K562 (cell line): ENCODE results near the gene BRME1. TPM values are rescaled to one million over a fixed set of nuclear protein-coding genes. Genes with fewer than 3 reads are reported as not detected.

Source experiments
- AFF4 ChIP-seq: sonication (generic); formaldehyde crosslinking; IDR thresholded peaks from 2 replicates; pipeline ENCODE4 v1.8.0; 2023; ENCODE audit warnings: mild to moderate bottlenecking, missing genetic modification reagents
- BRF2 ChIP-seq: IDR thresholded peaks from 3 replicates; pipeline ENCODE4 v1.6.1; 2011; ENCODE audit warnings: borderline replicate concordance, mild to moderate bottlenecking; ENCODE audit not compliant: insufficient read length, insufficient read depth
- EWSR1 ChIP-seq: fragments of 450-650 bp; IDR thresholded peaks from 2 replicates; pipeline ENCODE4 v1.6.1; 2018; ENCODE audit warnings: borderline replicate concordance, mild to moderate bottlenecking, low read depth, moderate library complexity; ENCODE audit not compliant: partially characterized antibody
- FUS ChIP-seq: fragments of 200-400 bp; formaldehyde crosslinking; optimal IDR thresholded peaks from 2 replicates; pipeline ENCODE3; 2017; ENCODE audit warnings: low read depth, low read length
- GABPB2 ChIP-seq: fragments of 250-450 bp; sonication (Bioruptor Pico); conservative IDR thresholded peaks from 2 replicates; pipeline ENCODE4 v1.5.1; 2021; ENCODE audit warnings: mild to moderate bottlenecking
- HDAC3 ChIP-seq: fragments of 450-650 bp; IDR thresholded peaks from 2 replicates; pipeline ENCODE4 v1.6.1; 2018; ENCODE audit warnings: borderline replicate concordance, mild to moderate bottlenecking, moderate library complexity; ENCODE audit not compliant: partially characterized antibody
- HIVEP1 ChIP-seq: fragments of 250-450 bp; sonication (Bioruptor Pico); IDR thresholded peaks from 2 replicates; pipeline ENCODE4 v1.4.0; 2020; ENCODE audit warnings: mild to moderate bottlenecking
- LCOR ChIP-seq: sonication (generic); formaldehyde crosslinking; IDR thresholded peaks from 2 replicates; pipeline ENCODE4 v1.8.0; 2022; ENCODE audit warnings: mild to moderate bottlenecking, missing genetic modification reagents
- MIER1 ChIP-seq: fragments of 450-650 bp; IDR thresholded peaks from 2 replicates; pipeline ENCODE4 v1.6.1; 2016; ENCODE audit warnings: antibody characterized with exemption, mild to moderate bottlenecking, low read depth
- MTA2 ChIP-seq: fragments of 450-650 bp; IDR thresholded peaks from 2 replicates; pipeline ENCODE4 v1.6.1; 2016; ENCODE audit warnings: low read depth
- RCOR1 ChIP-seq, 2 experiments: IDR thresholded peaks; 2 replicates each; pipeline ENCODE4 v1.6.1; 2012; ENCODE audit warnings: low read depth in 2 of 2, low read length in 2 of 2, borderline replicate concordance in 1 of 2, improper control_type of control experiment in 1 of 2
- ZNF165 ChIP-seq: fragments of 250-450 bp; sonication (Bioruptor Pico); IDR thresholded peaks from 2 replicates; pipeline ENCODE4 v1.4.0; 2020; ENCODE audit warnings: borderline replicate concordance
- ZNF436 ChIP-seq: fragments of 250-450, 450-650 bp; sonication (Bioruptor Pico); formaldehyde crosslinking; IDR thresholded peaks from 2 replicates; pipeline ENCODE4 v1.7.0; 2020; ENCODE audit warnings: mild to moderate bottlenecking
- ZNF766 ChIP-seq: fragments of 200-800 bp; sonication (Bioruptor generic); conservative IDR thresholded peaks from 2 replicates; pipeline ENCODE4 v1.6.1; 2016; ENCODE audit warnings: missing genetic modification characterization, missing compliant biosample characterization
- polyA plus RNA-seq, 8 experiments: library from polyadenylated mRNA; depleted of rRNA in 4 of 8; stranded (reverse) in 5 of 8; unstranded in 3 of 8; fragments of >200 nt; fragmentation: Nextera tagmentation in 2 of 8; fragmentation: Illumina TruSeq in 1 of 8; extraction: Ambion mirVana in 2 of 8; extraction: Trizol in 1 of 8; gene quantifications; 2 replicates each; pipeline versions ENCODE4 v1.2.1 to v1.2.3, GENCODE V29; 2011 to 2014; ENCODE audit warnings: inconsistent platforms in 1 of 8, missing spikeins in 1 of 8
- total RNA-seq, 7 experiments: library from RNA; depleted of rRNA in 6 of 7; stranded (reverse); fragments of >200 nt in 6 of 7; fragmentation: Illumina TruSeq in 2 of 7; extraction: Trizol in 2 of 7; gene quantifications; 2 replicates each; pipeline versions ENCODE4 v1.2.1 to v1.2.3, GENCODE V29; 2011 to 2021; ENCODE audit warnings: low replicate concordance in 1 of 7
- TF ChIP-seq, protein P1 (sequence below): sonication (generic); formaldehyde crosslinking; IDR thresholded peaks from 2 replicates; pipeline ENCODE4 v1.8.1; 2023; ENCODE audit warnings: mild to moderate bottlenecking, missing genetic modification reagents
- TF ChIP-seq, protein P2 (sequence below): fragments of 450-650 bp; formaldehyde crosslinking; IDR thresholded peaks from 2 replicates; pipeline ENCODE4 v1.4.0; 2020; ENCODE audit warnings: mild to moderate bottlenecking
- TF ChIP-seq, protein P3 (sequence below): sonication (generic); formaldehyde crosslinking; IDR thresholded peaks from 2 replicates; pipeline ENCODE4 v1.8.0; 2022; ENCODE audit warnings: mild to moderate bottlenecking, missing genetic modification reagents

Gene BRME1
- total and polyA plus RNA-seq, 9 of the 15 experiments (the other 6 are each of a cell fraction or from before 2014, with no cell fraction given), result 0.75 to 6.1 (median 3.6) TPM

DNA sequence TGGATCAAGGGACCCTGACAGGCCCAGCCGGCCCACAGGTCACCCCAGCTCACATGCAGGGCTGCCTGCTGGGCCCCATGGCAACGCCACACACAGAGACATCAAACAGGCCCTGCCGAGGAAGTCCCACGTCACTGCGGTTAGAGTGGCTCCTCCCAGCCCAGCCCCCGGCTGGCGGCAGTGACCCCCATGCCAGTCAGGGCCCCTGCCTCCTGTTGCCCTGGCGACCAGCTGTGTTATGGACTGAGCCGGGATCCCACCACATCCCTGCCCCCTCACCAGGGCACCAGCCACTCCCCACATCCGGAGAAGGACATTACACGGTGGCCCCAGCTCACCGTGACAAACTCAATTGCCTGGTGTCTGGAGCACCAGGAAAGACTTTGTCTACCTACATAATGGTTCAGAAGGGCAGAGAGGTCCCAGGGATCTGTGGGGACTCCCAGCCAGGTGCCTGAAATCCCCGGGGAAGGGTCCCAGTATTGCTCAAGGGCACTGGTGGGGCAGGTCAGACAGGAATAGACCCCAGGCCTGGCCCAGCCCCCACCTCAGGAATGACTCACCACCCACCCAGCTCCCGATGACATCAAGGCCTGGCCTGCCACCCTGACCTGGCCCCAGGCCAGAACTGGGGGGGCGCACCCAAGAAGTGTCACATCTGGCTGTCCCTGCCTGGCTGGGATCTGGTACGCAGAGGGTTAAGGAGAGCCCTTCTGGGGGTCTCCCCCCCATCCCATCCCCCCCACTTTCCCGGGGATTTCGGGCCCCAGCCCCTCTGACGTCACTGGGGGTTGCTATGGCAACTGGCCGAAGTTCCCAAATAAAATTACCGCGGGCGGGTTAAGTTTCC, 59.1 kb downstream of the BRME1 start (continued):
- TF ChIP-seq AFF4 (CRISPR knock-in tag) (peak; percentile 87), MIER1 (no peak), ZNF165 (CRISPR knock-in tag) (no peak), HDAC3 (peak; percentile 57), RCOR1 (IDR thresholded peaks at IDR 0.05; ENCODE audit: borderline replicate concordance in 1 of 2, low read depth in 2 of 2, low read length in 2 of 2) (no peak), ZNF436 (no peak), GABPB2 (CRISPR knock-in tag) (no peak), BRF2 (no peak), ZNF766 (CRISPR knock-in tag) (no peak; the same call in 1 of the 2 replicates), LCOR (CRISPR knock-in tag) (peak; percentile 22), MTA2 (no peak; the same call in 1 of the 2 replicates), HIVEP1 (CRISPR knock-in tag) (no peak), FUS (no peak), EWSR1 (no peak)
- TF ChIP-seq, protein P1, sequence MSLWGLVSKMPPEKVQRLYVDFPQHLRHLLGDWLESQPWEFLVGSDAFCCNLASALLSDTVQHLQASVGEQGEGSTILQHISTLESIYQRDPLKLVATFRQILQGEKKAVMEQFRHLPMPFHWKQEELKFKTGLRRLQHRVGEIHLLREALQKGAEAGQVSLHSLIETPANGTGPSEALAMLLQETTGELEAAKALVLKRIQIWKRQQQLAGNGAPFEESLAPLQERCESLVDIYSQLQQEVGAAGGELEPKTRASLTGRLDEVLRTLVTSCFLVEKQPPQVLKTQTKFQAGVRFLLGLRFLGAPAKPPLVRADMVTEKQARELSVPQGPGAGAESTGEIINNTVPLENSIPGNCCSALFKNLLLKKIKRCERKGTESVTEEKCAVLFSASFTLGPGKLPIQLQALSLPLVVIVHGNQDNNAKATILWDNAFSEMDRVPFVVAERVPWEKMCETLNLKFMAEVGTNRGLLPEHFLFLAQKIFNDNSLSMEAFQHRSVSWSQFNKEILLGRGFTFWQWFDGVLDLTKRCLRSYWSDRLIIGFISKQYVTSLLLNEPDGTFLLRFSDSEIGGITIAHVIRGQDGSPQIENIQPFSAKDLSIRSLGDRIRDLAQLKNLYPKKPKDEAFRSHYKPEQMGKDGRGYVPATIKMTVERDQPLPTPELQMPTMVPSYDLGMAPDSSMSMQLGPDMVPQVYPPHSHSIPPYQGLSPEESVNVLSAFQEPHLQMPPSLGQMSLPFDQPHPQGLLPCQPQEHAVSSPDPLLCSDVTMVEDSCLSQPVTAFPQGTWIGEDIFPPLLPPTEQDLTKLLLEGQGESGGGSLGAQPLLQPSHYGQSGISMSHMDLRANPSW (CRISPR knock-in tag), result no peak
- TF ChIP-seq, protein P2, sequence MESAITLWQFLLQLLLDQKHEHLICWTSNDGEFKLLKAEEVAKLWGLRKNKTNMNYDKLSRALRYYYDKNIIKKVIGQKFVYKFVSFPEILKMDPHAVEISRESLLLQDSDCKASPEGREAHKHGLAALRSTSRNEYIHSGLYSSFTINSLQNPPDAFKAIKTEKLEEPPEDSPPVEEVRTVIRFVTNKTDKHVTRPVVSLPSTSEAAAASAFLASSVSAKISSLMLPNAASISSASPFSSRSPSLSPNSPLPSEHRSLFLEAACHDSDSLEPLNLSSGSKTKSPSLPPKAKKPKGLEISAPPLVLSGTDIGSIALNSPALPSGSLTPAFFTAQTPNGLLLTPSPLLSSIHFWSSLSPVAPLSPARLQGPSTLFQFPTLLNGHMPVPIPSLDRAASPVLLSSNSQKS (CRISPR knock-in tag), result no peak
- TF ChIP-seq, protein P3, sequence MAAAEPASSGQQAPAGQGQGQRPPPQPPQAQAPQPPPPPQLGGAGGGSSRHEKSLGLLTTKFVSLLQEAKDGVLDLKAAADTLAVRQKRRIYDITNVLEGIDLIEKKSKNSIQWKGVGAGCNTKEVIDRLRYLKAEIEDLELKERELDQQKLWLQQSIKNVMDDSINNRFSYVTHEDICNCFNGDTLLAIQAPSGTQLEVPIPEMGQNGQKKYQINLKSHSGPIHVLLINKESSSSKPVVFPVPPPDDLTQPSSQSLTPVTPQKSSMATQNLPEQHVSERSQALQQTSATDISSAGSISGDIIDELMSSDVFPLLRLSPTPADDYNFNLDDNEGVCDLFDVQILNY (CRISPR knock-in tag), result 0 out of 2 replicates have a peak, but pooled peaks have one; percentile 14
